ENCODE results near the gene CCDC33. TPM values are rescaled to one million over a fixed set of nuclear protein-coding genes. Genes with fewer than 3 reads are reported as not detected.

CCDC33 gene
- total and polyA plus RNA-seq, 10 of the 15 experiments (the other 5 are each of a cell fraction or from before 2014, with no cell fraction given): 0.57 to 5.8 (median 4.3) TPM

GRCh38 chr15:74209560-74209958, 26.6 kb upstream of the CCDC33 start:
- Histone ChIP-seq H3K27ac (ENCODE audit: control insufficient read depth, insufficient read depth) (no peak overlapping the region), H3K27me3 (replicated peaks in 1 of 2; ENCODE audit: control insufficient read depth in 2 of 2, insufficient read depth in 2 of 2, low read length in 1 of 2) (no peaks in the 10 kb centered on the region; a peak in 1 of 4 replicates), H4K20me1 (ENCODE audit: control insufficient read depth, insufficient read depth) (no peaks in the 10 kb centered on the region), H3K4me3 (no peak overlapping the region), H3K9me3 (replicated peaks; ENCODE audit: control insufficient read depth, insufficient read depth, low read length) (no peaks in the 10 kb centered on the region), H3K36me3 (ENCODE audit: control insufficient read depth in 2 of 2, insufficient read depth in 2 of 2, low read length in 1 of 2) (no peaks in the 10 kb centered on the region), H3K4me1 (ENCODE audit: control insufficient read depth, insufficient read depth, low read length) (peaks cover 46% of the 10 kb centered on the region), H2AFZ (ENCODE audit: control insufficient read depth, low read depth, low read length) (no peak overlapping the region), H3K79me2 (ENCODE audit: control insufficient read depth, insufficient read depth, low read length) (no peaks in the 10 kb centered on the region), H3K9ac (ENCODE audit: control insufficient read depth, insufficient read depth, low read length) (no peak overlapping the region), H3K4me2 (ENCODE audit: control insufficient read depth, insufficient read depth) (0 out of 2 replicates have a peak overlapping the region, but pooled peaks have one; percentile 17)
- FAIRE-seq: no peak
- 62% methylated on average over 5 of the region's 5 CpGs for WGBS (ENCODE audit: insufficient coverage, insufficient replicate concordance, low lambda C conversion rate, missing lambda C conversion rate)
- ChIA-PET RAD21 (ENCODE audit: unreplicated experiment) (no interaction called here), POLR2A (no interaction called here), SMC1A (ENCODE audit: uncharacterized antibody, unreplicated experiment) (no interaction called here), CTCF (no interaction called here)
- no TSS peak for BruUV-seq (replicated peaks)
- no peak for DNase-seq (ENCODE audit: low read depth, low spot score)
- no peak for ATAC-seq
- in situ Hi-C loops (cut with MboI) (no loop called here), intact Hi-C loops (cut with micrococcal nuclease; ENCODE audit: unreplicated experiment) (no loop called here)
- TF ChIP-seq ZSCAN29 (IDR thresholded peaks at IDR 0.05) (no peak), NR2F1 (conservative IDR thresholded peaks at IDR 0.05) (no peak), PAX8 (IDR thresholded peaks at IDR 0.05) (no peak), NFYA (IDR thresholded peaks at IDR 0.05; ENCODE audit: borderline replicate concordance, low read depth, low read length) (no peak), MXI1 (IDR thresholded peaks at IDR 0.05; ENCODE audit: low read depth, low read length) (no peak), EED (IDR thresholded peaks at IDR 0.05; ENCODE audit: low read depth) (no peak), BCLAF1 (IDR thresholded peaks at IDR 0.05) (no peak), HDGF (IDR thresholded peaks at IDR 0.05) (no peak), KAT2A (conservative IDR thresholded peaks at IDR 0.05; ENCODE audit: control insufficient read depth, low read depth, low read length) (no peak), CHD1 (IDR thresholded peaks at IDR 0.05; ENCODE audit: low read depth, low read length) (no peak), FOXM1 (IDR thresholded peaks at IDR 0.05; ENCODE audit: low read depth, low read length) (no peak), IRF5 (IDR thresholded peaks at IDR 0.05; ENCODE audit: borderline replicate concordance) (no peak), REST (IDR thresholded peaks at IDR 0.05; ENCODE audit: low read depth, low read length) (no peak), IKZF2 (IDR thresholded peaks at IDR 0.05) (no peak), SMARCA5 (IDR thresholded peaks at IDR 0.05) (no peak), ATF3 (IDR thresholded peaks at IDR 0.05; ENCODE audit: borderline replicate concordance, extremely low read depth, low read depth, low read length) (no peak), DPF2 (IDR thresholded peaks at IDR 0.05) (no peak), ZZZ3 (IDR thresholded peaks at IDR 0.05; ENCODE audit: control insufficient read depth, insufficient read length, low read depth) (no peak)

Data from GM12878 (cell line).